ENCODE results near the gene SYMPK. TPM values are rescaled to one million over a fixed set of nuclear protein-coding genes. Genes with fewer than 3 reads are reported as not detected.
"Not testable (repeated sequence)": the region's sequence is repeated elsewhere in the genome, so short reads cannot be mapped to it uniquely, and the experiment has no call there.

SYMPK gene
- total RNA-seq, 1 experiment from 2014 or later: 47.7 TPM

DNA sequence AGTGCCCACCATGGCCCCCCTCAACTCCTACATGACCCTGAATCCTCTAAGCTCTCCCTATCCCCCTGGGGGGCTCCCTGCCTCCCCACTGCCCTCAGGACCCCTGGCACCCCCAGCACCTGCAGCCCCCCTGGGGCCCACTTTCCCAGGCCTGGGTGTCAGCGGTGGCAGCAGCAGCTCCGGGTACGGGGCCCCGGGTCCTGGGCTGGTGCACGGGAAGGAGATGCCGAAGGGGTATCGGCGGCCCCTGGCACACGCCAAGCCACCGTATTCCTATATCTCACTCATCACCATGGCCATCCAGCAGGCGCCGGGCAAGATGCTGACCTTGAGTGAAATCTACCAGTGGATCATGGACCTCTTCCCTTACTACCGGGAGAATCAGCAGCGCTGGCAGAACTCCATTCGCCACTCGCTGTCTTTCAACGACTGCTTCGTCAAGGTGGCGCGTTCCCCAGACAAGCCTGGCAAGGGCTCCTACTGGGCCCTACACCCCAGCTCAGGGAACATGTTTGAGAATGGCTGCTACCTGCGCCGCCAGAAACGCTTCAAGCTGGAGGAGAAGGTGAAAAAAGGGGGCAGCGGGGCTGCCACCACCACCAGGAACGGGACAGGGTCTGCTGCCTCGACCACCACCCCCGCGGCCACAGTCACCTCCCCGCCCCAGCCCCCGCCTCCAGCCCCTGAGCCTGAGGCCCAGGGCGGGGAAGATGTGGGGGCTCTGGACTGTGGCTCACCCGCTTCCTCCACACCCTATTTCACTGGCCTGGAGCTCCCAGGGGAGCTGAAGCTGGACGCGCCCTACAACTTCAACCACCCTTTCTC, 9.4 kb upstream of the SYMPK start:
- DNase-seq (ENCODE audit: low read depth, low spot score) (no peak), ATAC-seq (no peak)
- H3K36me3 ChIP-seq (ENCODE audit: control insufficient read depth, insufficient read depth, low read length): no peaks in the 10 kb centered on the region
- H3K4me1 ChIP-seq (ENCODE audit: control insufficient read depth, insufficient read depth, low read length): no peaks in the 10 kb centered on the region
- POLR2A ChIA-PET: no interaction called here
- TF ChIP-seq TCF7L2 (IDR thresholded peaks at IDR 0.05; ENCODE audit: low read depth, low read length) (no peak), SIN3A (IDR thresholded peaks at IDR 0.05; ENCODE audit: borderline replicate concordance, insufficient read depth, low read depth, low read length) (no peak), POLR2AphosphoS5 (IDR thresholded peaks at IDR 0.05; ENCODE audit: low read depth, low read length) (no peak)
- TF ChIP-seq, protein P1, sequence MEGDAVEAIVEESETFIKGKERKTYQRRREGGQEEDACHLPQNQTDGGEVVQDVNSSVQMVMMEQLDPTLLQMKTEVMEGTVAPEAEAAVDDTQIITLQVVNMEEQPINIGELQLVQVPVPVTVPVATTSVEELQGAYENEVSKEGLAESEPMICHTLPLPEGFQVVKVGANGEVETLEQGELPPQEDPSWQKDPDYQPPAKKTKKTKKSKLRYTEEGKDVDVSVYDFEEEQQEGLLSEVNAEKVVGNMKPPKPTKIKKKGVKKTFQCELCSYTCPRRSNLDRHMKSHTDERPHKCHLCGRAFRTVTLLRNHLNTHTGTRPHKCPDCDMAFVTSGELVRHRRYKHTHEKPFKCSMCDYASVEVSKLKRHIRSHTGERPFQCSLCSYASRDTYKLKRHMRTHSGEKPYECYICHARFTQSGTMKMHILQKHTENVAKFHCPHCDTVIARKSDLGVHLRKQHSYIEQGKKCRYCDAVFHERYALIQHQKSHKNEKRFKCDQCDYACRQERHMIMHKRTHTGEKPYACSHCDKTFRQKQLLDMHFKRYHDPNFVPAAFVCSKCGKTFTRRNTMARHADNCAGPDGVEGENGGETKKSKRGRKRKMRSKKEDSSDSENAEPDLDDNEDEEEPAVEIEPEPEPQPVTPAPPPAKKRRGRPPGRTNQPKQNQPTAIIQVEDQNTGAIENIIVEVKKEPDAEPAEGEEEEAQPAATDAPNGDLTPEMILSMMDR (IDR thresholded peaks at IDR 0.05): no peak
- TF ChIP-seq, protein P2, sequence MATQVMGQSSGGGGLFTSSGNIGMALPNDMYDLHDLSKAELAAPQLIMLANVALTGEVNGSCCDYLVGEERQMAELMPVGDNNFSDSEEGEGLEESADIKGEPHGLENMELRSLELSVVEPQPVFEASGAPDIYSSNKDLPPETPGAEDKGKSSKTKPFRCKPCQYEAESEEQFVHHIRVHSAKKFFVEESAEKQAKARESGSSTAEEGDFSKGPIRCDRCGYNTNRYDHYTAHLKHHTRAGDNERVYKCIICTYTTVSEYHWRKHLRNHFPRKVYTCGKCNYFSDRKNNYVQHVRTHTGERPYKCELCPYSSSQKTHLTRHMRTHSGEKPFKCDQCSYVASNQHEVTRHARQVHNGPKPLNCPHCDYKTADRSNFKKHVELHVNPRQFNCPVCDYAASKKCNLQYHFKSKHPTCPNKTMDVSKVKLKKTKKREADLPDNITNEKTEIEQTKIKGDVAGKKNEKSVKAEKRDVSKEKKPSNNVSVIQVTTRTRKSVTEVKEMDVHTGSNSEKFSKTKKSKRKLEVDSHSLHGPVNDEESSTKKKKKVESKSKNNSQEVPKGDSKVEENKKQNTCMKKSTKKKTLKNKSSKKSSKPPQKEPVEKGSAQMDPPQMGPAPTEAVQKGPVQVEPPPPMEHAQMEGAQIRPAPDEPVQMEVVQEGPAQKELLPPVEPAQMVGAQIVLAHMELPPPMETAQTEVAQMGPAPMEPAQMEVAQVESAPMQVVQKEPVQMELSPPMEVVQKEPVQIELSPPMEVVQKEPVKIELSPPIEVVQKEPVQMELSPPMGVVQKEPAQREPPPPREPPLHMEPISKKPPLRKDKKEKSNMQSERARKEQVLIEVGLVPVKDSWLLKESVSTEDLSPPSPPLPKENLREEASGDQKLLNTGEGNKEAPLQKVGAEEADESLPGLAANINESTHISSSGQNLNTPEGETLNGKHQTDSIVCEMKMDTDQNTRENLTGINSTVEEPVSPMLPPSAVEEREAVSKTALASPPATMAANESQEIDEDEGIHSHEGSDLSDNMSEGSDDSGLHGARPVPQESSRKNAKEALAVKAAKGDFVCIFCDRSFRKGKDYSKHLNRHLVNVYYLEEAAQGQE (IDR thresholded peaks at IDR 0.05; ENCODE audit: insufficient read depth in 1 of 2, low read depth in 2 of 2, low read length in 1 of 2): no peak
- CTCF ChIA-PET: no interaction called here
- BruUV-seq (replicated peaks): no TSS peak
- intact Hi-C loops (cut with micrococcal nuclease; ENCODE audit: unreplicated experiment): no loop called here
- no peaks in the 10 kb centered on the region for H3K9me3 ChIP-seq (ENCODE audit: control insufficient read depth, insufficient read depth, low read depth, low read length)
- in situ Hi-C loops (cut with HindIII; ENCODE audit: low pct_unique_long_range_greater_than_20kb, low sequenced_read_pairs): no loop called here
- H3K27ac ChIP-seq (ENCODE audit: low read length): no peak overlapping the region
- no peak overlapping the region for H3K4me3 ChIP-seq (ENCODE audit: low read depth in 2 of 2, low read length in 2 of 2)
- no peaks in the 10 kb centered on the region for H3K27me3 ChIP-seq (ENCODE audit: control insufficient read depth, insufficient read depth, low read length)

DNA sequence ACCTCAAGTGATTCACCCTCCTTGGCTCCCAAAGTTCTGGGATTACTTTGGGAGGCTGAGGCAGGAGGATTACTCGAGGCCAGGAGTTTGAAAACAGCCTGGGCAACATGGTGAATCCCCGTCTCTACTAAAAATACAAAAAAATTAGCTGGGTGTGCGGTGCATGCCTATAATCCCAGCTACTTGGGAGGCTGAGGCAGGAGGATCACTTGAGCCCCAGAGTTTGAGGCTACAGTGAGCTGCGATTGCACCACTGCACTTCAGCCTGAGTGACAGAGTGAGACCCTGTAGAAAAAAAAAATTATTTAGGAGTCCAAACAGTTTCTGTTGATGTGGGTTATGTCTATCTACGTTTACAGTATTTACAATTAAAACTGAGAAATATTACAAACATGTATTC, 7.9 kb upstream of the SYMPK start:
- POLR2A ChIA-PET: no interaction called here
- BruUV-seq (replicated peaks): no TSS peak
- no peak for DNase-seq (ENCODE audit: low read depth, low spot score)
- in situ Hi-C loops (cut with HindIII; ENCODE audit: low pct_unique_long_range_greater_than_20kb, low sequenced_read_pairs) (no loop called here), intact Hi-C loops (cut with micrococcal nuclease; ENCODE audit: unreplicated experiment) (no loop called here)
- no peaks in the 10 kb centered on the region for H3K27me3 ChIP-seq (ENCODE audit: control insufficient read depth, insufficient read depth, low read length)
- no peaks in the 10 kb centered on the region for H3K4me1 ChIP-seq (ENCODE audit: control insufficient read depth, insufficient read depth, low read length)
- TF ChIP-seq SIN3A (IDR thresholded peaks at IDR 0.05; ENCODE audit: borderline replicate concordance, insufficient read depth, low read depth, low read length) (no peak), POLR2AphosphoS5 (IDR thresholded peaks at IDR 0.05; ENCODE audit: low read depth, low read length) (no peak), TCF7L2 (IDR thresholded peaks at IDR 0.05; ENCODE audit: low read depth, low read length) (no peak)
- TF ChIP-seq, protein P2 (IDR thresholded peaks at IDR 0.05; ENCODE audit: insufficient read depth in 1 of 2, low read depth in 2 of 2, low read length in 1 of 2): no peak
- TF ChIP-seq, protein P1 (IDR thresholded peaks at IDR 0.05): no peak
- H3K9me3 ChIP-seq (ENCODE audit: control insufficient read depth, insufficient read depth, low read depth, low read length): no peaks in the 10 kb centered on the region
- H3K4me3 ChIP-seq (ENCODE audit: low read depth in 2 of 2, low read length in 2 of 2): no peak overlapping the region
- no peaks in the 10 kb centered on the region for H3K36me3 ChIP-seq (ENCODE audit: control insufficient read depth, insufficient read depth, low read length)
- CTCF ChIA-PET: no interaction called here
- no peak overlapping the region for H3K27ac ChIP-seq (ENCODE audit: low read length)
- ATAC-seq: no peak

DNA sequence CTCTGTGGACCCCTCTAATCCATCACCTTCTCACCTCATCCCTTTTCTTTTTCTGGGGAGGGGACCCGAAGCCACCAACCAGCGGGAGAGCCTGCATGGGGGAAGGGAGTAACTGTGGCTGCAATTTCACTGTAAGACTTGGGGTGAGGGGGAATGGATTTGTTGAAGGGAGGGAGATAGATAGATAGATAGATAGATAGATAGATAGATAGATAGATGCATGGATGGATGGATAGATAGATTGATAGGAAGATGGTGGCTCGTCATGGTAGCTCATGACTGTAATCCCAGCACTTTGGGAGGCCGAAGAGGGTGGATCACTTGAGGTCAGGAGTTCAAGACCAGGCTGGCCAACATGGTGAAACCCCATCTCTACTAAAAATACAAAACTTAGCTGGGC, 4.3 kb upstream of the SYMPK start:
- H3K4me3 ChIP-seq (ENCODE audit: low read depth in 2 of 2, low read length in 2 of 2); H3K27ac ChIP-seq (ENCODE audit: low read length); POLR2A ChIA-PET; H3K4me1 ChIP-seq (ENCODE audit: control insufficient read depth, insufficient read depth, low read length); intact Hi-C loops (cut with micrococcal nuclease; ENCODE audit: unreplicated experiment); H3K36me3 ChIP-seq (ENCODE audit: control insufficient read depth, insufficient read depth, low read length); ATAC-seq; BruUV-seq (replicated peaks); CTCF ChIA-PET; H3K27me3 ChIP-seq (ENCODE audit: control insufficient read depth, insufficient read depth, low read length); H3K9me3 ChIP-seq (ENCODE audit: control insufficient read depth, insufficient read depth, low read depth, low read length); in situ Hi-C loops (cut with HindIII; ENCODE audit: low pct_unique_long_range_greater_than_20kb, low sequenced_read_pairs); DNase-seq (ENCODE audit: low read depth, low spot score): not testable (repeated sequence)

All from Panc1 (cell line).